Brain microvascular endothelial cell (primary cell): ENCODE data around the gene COPS3.

Source experiments
- DNase-seq: peaks from one replicate; pipeline ENCODE4 v3.0.0-alpha.2; 2020
- H3K27ac ChIP-seq: fragments of 250-450 bp; sonication (Bioruptor Pico); 2 replicates; pipeline ENCODE4 v1.5.1; 2020; ENCODE audit warnings: mild to moderate bottlenecking, moderate library complexity
- H3K27me3 ChIP-seq: fragments of 250-450 bp; sonication (Bioruptor Pico); replicated peaks from 2 replicates; pipeline ENCODE4 v1.5.1; 2020; ENCODE audit warnings: mild to moderate bottlenecking
- H3K36me3 ChIP-seq: fragments of 250-450 bp; sonication (Bioruptor Pico); replicated peaks from 2 replicates; pipeline ENCODE4 v1.5.1; 2020; ENCODE audit warnings: mild to moderate bottlenecking
- H3K4me3 ChIP-seq: 2 replicates; pipeline ENCODE4 v1.5.1; 2011; ENCODE audit warnings: low read depth, mild to moderate bottlenecking, control low read depth, low read length, moderate library complexity
- in situ Hi-C: cut with HindIII; loops from 2 replicates; pipeline ENCODE4 v1.10.0; 2017; ENCODE audit warnings: low sequenced_read_pairs, low pct_ligation_motif_present
- TF ChIP-seq, protein P1 (sequence below): IDR thresholded peaks from 2 replicates; pipeline ENCODE4 v1.5.1; 2011; ENCODE audit warnings: low read depth, mild to moderate bottlenecking, moderate library complexity, low read length, control low read depth, inconsistent platforms; ENCODE audit errors: missing control alignments

COPS3 gene

DNA sequence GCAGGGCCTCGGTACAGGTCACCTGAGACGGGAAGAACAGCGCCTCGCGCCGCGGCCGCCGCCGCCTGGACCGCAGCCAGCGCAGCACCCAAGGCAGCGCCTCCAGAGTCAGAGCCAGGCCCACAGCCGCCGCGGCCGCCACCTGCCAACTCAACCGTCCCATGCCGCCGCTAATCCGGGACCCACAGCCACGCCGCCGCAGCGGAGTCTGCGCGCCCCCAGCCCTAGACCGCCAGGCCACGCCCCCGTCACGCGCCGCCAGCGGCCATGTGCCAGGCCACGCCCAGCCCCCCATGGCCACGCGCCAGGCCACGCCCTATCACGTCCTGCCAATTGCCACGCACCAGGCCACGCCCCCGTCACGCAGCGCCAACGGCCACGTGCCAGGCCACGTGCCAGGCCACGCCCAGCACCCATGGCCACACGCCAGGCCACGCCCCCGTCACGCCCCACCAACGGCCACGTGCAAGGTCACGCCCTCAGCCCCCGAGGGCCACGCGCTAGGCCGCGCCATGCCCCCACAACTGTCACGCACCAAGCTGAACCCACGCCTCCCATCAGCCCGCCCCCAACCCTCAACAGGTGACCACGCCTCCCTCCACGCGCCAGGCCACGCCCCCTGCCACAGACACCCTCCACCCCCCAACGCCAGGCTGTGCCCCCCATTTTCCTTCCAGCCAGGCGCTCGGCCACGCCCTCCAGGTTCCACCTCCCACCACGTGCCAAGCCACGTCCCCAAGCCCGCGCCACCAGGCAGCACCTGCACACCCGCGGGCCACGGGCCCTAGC is 74.7 kb downstream of the COPS3 start, which contains the start of gene PLD6:
PLD6 (minus strand) TSS at position 210 of the 789 bp plus-strand sequence; CDS start at position 163, 47 bp downstream.
- peak; percentile 33 for DNase-seq
- TF ChIP-seq, protein P1, sequence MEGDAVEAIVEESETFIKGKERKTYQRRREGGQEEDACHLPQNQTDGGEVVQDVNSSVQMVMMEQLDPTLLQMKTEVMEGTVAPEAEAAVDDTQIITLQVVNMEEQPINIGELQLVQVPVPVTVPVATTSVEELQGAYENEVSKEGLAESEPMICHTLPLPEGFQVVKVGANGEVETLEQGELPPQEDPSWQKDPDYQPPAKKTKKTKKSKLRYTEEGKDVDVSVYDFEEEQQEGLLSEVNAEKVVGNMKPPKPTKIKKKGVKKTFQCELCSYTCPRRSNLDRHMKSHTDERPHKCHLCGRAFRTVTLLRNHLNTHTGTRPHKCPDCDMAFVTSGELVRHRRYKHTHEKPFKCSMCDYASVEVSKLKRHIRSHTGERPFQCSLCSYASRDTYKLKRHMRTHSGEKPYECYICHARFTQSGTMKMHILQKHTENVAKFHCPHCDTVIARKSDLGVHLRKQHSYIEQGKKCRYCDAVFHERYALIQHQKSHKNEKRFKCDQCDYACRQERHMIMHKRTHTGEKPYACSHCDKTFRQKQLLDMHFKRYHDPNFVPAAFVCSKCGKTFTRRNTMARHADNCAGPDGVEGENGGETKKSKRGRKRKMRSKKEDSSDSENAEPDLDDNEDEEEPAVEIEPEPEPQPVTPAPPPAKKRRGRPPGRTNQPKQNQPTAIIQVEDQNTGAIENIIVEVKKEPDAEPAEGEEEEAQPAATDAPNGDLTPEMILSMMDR = no peak
- in situ Hi-C loops = no loop called here

DNA sequence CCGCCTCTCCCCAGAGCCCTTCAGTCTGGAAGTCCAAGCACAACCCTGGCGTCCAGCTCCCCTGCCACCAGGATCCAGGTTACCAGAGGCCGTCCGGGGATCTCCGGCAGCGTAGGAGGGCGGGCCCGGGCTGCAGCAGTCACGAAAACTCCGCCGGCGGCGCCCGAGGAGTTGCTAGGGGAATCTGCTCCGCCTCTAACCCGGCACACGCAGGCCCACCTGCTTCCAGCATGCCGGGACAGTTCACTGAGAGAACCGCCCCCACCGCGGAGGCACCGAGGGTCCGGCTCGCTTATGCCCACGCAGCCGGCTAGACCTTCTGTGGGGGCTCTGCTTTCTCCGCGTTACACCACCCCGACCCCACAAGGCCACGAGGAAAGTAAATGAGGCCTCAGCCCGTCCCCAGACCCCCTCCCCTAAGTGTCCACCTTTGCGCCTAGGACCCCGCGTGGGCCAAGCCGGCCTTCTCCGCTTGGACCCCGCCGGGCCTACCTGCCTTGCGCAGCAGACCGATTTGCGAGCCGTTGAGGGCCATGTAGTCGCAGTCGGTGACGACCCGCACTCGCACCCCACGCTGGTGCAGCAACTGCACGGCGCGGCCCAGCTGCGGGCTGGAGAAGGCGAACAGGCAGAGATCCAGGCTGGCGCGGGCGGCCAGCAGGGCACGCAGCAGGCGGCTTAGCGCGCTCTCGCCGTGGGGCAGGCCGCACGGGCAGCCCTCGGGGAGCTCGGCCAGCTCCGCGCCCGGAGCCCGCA is 75.5 kb downstream of the COPS3 start:
- peak overlapping the region; percentile 57 for H3K4me3 ChIP-seq
- no peaks in the 10 kb centered on the region for H3K36me3 ChIP-seq
- no peaks in the 10 kb centered on the region for H3K27me3 ChIP-seq
- no peak for DNase-seq
- in situ Hi-C loops = no loop called here
- H3K27ac ChIP-seq = no peak overlapping the region
- TF ChIP-seq, protein P1 = no peak

More for the DNA sequence above, 74.7 kb downstream of the COPS3 start, which contains the start of gene PLD6:
- H3K36me3 ChIP-seq = no peaks in the 10 kb centered on the region
- no peak within 1 kb of the TSS for H3K27ac ChIP-seq
- peak within 1 kb of the TSS; percentile 57 for H3K4me3 ChIP-seq
- no peaks in the 10 kb centered on the region for H3K27me3 ChIP-seq

DNA sequence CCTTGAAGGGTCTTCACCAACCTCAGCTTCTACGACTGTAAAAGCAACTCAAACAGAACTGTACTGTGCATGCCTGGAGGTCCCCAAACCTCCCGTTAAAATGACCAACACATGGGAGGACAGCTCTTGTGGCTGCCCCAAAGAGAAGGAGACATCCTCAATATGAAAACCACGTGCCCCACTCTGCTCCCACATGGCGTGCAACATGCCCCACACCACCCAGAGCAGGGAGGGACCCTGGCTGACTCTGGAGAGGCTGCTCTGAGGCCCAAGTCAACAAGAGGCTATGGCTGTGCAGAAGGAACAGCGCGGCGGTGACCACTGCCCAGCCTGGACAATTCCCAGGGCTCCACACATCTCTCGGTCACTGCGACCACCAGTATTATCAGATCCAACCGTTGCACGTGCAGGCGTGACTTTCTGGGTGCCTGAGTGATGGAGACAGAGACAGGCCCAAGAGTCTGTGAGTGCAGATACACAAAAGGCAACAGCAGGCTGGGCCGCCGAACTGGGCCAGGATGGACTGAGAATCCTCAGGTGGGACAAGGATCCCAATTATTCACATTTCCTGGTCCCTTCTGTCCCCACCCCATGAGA is 76.3 kb downstream of the COPS3 start:
- in situ Hi-C loops = no loop called here
- peak overlapping the region; percentile 57 for H3K4me3 ChIP-seq
- DNase-seq = no peak
- no peaks in the 10 kb centered on the region for H3K27me3 ChIP-seq
- TF ChIP-seq, protein P1 = no peak
- H3K36me3 ChIP-seq = no peaks in the 10 kb centered on the region
- H3K27ac ChIP-seq = no peak overlapping the region

DNA sequence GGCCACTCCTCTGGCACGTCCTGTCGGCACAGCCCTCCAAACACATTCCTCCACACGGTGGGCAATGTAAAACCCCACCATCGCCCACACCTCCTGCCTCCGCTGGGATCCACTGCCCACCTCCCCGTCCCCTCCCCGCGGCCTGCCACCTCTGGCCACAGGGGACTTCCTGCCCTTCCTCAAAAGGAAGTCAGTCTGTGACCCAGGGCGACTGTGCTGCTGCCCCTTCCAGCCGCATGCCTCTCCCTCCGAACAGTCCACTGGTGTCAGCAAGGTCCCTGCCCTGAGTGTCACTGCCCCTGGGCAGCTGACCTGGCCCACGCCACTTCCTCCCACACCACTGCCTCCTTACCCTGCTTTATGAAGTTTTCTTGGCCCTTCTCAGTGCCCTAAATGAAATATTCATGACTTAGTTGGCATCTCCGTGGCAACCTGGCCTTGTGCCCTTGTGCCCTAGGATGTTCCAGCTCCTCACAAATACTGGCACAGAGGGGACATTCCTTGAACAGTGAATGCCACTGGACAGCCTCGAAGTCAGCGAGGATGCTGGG is 76.9 kb downstream of the COPS3 start:
- Histone ChIP-seq H3K27ac (no peak overlapping the region), H3K4me3 (no peak overlapping the region), H3K27me3 (no peaks in the 10 kb centered on the region), H3K36me3 (no peaks in the 10 kb centered on the region)
- in situ Hi-C loops = no loop called here
- DNase-seq = no peak
- TF ChIP-seq, protein P1 = no peak

DNA sequence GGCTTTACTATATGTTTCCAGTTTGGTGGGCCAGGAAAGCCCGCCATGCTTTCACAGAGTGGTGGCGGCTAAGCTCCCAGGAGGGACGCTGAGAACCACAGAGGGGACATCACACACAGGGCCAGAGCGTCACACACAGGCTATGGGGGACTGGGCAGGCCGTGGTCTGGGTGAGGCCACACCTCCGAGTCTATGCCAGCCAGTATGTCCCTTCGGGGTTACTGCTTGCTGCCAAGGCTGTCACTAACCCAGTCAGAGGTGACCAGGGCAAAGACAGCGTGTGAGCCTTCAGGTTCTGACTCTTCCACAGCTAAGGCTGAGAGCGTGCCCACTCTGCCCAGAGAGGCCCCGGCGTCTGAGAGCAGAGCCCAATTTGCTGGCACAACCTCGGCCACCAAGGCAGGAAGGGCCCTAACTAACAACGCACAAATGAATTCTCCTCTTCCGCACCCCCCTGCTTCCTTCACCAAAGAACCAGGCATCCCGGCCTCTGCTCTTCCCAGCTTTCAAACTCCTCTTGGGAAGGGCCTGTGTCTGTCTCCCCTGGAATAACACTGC is 77.8 kb downstream of the COPS3 start:
- no peaks in the 10 kb centered on the region for H3K36me3 ChIP-seq
- in situ Hi-C loops = no loop called here
- no peak overlapping the region for H3K27ac ChIP-seq
- no peaks in the 10 kb centered on the region for H3K27me3 ChIP-seq
- DNase-seq = no peak
- TF ChIP-seq, protein P1 = no peak
- H3K4me3 ChIP-seq = no peak overlapping the region
